Nephron (organoid): ENCODE results near the gene OR1N1.
A peak's percentile ranks its signal among the peaks of the same experiment; 100 is the strongest.

Experiments
- H3K27ac Mint-ChIP-seq, 3 experiments: 2 replicates each; pipeline ENCODE4 v1.8.0; 2020; ENCODE audit warnings: mixed read lengths in 3 of 3, mild to moderate bottlenecking in 2 of 3, moderate library complexity in 1 of 3
- H3K27me3 Mint-ChIP-seq: 2 replicates; pipeline ENCODE4 v1.8.0; 2021; ENCODE audit warnings: low read depth, mild to moderate bottlenecking, moderate library complexity, mixed read lengths
- H3K36me3 Mint-ChIP-seq: 2 replicates; pipeline ENCODE4 v1.8.0; 2020; ENCODE audit warnings: low read depth, mixed read lengths
- H3K4me1 Mint-ChIP-seq: 2 replicates; pipeline ENCODE4 v1.8.0; 2020; ENCODE audit warnings: mixed read lengths
- H3K4me3 Mint-ChIP-seq, 3 experiments: 2 replicates each; pipeline ENCODE4 v1.8.0; 2020; ENCODE audit warnings: mild to moderate bottlenecking in 3 of 3, mixed read lengths in 3 of 3, moderate library complexity in 2 of 3
- H3K9me3 Mint-ChIP-seq: 2 replicates; pipeline ENCODE4 v1.8.0; 2020; ENCODE audit warnings: mixed read lengths
- CTCF ChIP-seq, 3 experiments: fragments of 200-600 bp; sonication (generic); IDR thresholded peaks; one replicate each; pipeline ENCODE4 v1.5.0; 2021; ENCODE audit warnings: antibody characterized with exemption in 3 of 3; ENCODE audit not compliant: unreplicated experiment in 3 of 3

The OR1N1 gene

GRCh38 chr9:122519376-122519775, 7.7 kb downstream of the OR1N1 start:
- Mint-ChIP-seq H3K4me1 (no peaks in the 10 kb centered on the region), H3K36me3 (no peaks in the 10 kb centered on the region), H3K4me3 (no peak overlapping the region), H3K9me3 (no peaks in the 10 kb centered on the region), H3K27me3 (peaks cover 15% of the 10 kb centered on the region), H3K27ac (no peak overlapping the region)
- no peak for TF ChIP-seq CTCF (IDR thresholded peaks at IDR 0.05; ENCODE audit: unreplicated experiment in 3 of 3)

GRCh38 chr9:122518841-122519240, 8.3 kb downstream of the OR1N1 start, which contains the start of gene OR1J4:
TSS of gene OR1J4 (plus strand) at chr9:122519141. CDS start at chr9:122519141, 0 bp downstream.
- Mint-ChIP-seq H3K27me3 (peaks cover 18% of the 10 kb centered on the region), H3K27ac (no peak within 1 kb of the TSS), H3K4me1 (no peaks in the 10 kb centered on the region), H3K4me3 (no peak within 1 kb of the TSS), H3K36me3 (no peaks in the 10 kb centered on the region), H3K9me3 (no peaks in the 10 kb centered on the region)
- no peak for TF ChIP-seq CTCF (IDR thresholded peaks at IDR 0.05; ENCODE audit: unreplicated experiment in 3 of 3)

GRCh38 chr9:122518226-122518625, 8.9 kb downstream of the OR1N1 start:
- no peaks in the 10 kb centered on the region for H3K4me1 Mint-ChIP-seq
- no peak for TF ChIP-seq CTCF (IDR thresholded peaks at IDR 0.05; ENCODE audit: unreplicated experiment in 3 of 3)
- H3K9me3 Mint-ChIP-seq, result no peaks in the 10 kb centered on the region
- H3K36me3 Mint-ChIP-seq, result no peaks in the 10 kb centered on the region
- no peak overlapping the region for H3K4me3 Mint-ChIP-seq
- peaks cover 18% of the 10 kb centered on the region for H3K27me3 Mint-ChIP-seq
- no peak overlapping the region for H3K27ac Mint-ChIP-seq

GRCh38 chr9:122510502-122510901, 16.6 kb downstream of the OR1N1 start, which contains the start of gene OR1J2:
TSS of gene OR1J2 (plus strand) at chr9:122510802. CDS start at chr9:122510802, 0 bp downstream.
- no peaks in the 10 kb centered on the region for H3K9me3 Mint-ChIP-seq

GRCh38 chr9:122506964-122507363, 20.1 kb downstream of the OR1N1 start:
- no peak overlapping the region for H3K27ac Mint-ChIP-seq
- H3K36me3 Mint-ChIP-seq, result no peaks in the 10 kb centered on the region
- no peaks in the 10 kb centered on the region for H3K4me1 Mint-ChIP-seq
- H3K27me3 Mint-ChIP-seq, result peaks cover 29% of the 10 kb centered on the region
- TF ChIP-seq CTCF (IDR thresholded peaks at IDR 0.05; ENCODE audit: unreplicated experiment in 3 of 3), result no peak
- H3K9me3 Mint-ChIP-seq, result no peaks in the 10 kb centered on the region
- H3K4me3 Mint-ChIP-seq, result no peak overlapping the region

More at GRCh38 chr9:122510502-122510901, 16.6 kb downstream of the OR1N1 start, which contains the start of gene OR1J2:
- H3K4me3 Mint-ChIP-seq, result no peak within 1 kb of the TSS
- peaks cover 38% of the 10 kb centered on the region for H3K27me3 Mint-ChIP-seq
- TF ChIP-seq CTCF (IDR thresholded peaks at IDR 0.05; ENCODE audit: unreplicated experiment in 3 of 3), result no peak
- no peaks in the 10 kb centered on the region for H3K4me1 Mint-ChIP-seq
- no peak within 1 kb of the TSS for H3K27ac Mint-ChIP-seq
- H3K36me3 Mint-ChIP-seq, result no peaks in the 10 kb centered on the region

- H3K9me3 Mint-ChIP-seq, result peaks cover 16% of the 10 kb centered on the region
Observed at GRCh38 chr9:122498883-122499288, 28.2 kb downstream of the OR1N1 start.

More at GRCh38 chr9:122498883-122499288, 28.2 kb downstream of the OR1N1 start:
- peaks cover 9% of the 10 kb centered on the region for H3K27me3 Mint-ChIP-seq
- peak; percentile 35 to 56 (median 42) for TF ChIP-seq CTCF (IDR thresholded peaks at IDR 0.05; ENCODE audit: unreplicated experiment in 3 of 3)
- H3K27ac Mint-ChIP-seq, result no peak overlapping the region
- H3K36me3 Mint-ChIP-seq, result no peaks in the 10 kb centered on the region
- H3K4me3 Mint-ChIP-seq, result no peak overlapping the region
- no peaks in the 10 kb centered on the region for H3K4me1 Mint-ChIP-seq
